GF-D8 (cell line): ENCODE data around the gene SORCS3.

Source experiments
- DNase-seq: peaks from one replicate; lab custom pipeline; 2025; lab: John Stamatoyannopoulos, UW

The SORCS3 gene

DNA sequence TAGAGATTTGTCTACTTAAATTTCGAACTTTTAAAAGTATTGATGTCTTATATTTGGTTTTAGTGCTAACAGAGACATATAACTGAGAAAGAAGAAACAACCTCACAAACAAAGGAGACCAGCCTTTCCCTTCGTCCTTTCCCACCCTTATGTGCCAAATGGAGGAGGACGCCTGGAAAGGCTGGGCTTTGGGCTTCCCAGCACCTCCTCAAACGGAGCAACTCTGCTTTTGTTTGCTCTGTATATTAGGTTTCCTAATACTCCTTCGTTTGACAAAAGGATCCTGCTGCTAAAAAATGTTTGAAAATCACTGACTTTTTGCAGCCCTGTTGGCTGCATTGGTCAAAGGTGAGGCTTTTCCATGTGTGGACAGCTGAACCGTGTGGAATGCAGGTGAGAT is 471.8 kb downstream of the SORCS3 start:
- DNase-seq = no peak

DNA sequence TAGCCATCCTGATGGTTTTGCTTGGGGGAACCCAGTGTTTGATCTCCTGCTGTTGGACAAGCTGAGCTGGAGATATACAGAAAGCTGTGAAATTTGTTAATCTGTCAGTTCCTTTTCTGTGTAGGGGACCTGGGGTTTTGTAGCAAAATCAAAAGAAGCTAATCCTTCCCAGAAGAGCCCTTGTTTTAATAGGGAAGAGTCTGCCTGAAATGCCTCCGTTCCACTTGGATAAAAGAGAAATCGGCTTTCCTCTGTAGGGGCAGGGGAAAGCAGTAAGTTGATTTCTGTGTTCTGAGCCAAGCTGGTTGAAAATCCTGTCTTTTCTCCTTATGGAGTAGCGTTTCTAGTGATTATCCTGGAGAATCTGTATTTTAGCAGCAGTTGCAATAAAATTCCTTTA is 472.6 kb downstream of the SORCS3 start:
- DNase-seq = no peak

DNA sequence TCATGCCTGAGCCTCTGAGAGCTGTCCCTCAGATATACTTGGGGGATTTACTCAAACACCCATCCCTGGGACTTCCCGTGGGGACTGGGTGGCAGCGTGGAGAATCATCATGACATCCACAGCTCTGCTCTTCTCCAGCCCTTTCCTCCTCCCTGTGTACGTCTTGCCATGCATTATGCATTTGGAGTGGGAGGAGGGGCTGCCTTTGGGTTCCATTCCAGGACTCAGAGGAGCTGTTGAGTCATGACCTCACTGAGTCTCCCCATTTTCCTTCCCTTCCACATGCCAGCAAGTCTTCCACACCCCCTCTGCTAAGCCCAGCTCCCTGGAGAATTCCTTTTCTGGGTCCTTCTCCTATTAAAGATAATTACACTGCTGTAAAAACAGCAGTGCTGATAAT is 480.7 kb downstream of the SORCS3 start:
- no peak for DNase-seq

DNA sequence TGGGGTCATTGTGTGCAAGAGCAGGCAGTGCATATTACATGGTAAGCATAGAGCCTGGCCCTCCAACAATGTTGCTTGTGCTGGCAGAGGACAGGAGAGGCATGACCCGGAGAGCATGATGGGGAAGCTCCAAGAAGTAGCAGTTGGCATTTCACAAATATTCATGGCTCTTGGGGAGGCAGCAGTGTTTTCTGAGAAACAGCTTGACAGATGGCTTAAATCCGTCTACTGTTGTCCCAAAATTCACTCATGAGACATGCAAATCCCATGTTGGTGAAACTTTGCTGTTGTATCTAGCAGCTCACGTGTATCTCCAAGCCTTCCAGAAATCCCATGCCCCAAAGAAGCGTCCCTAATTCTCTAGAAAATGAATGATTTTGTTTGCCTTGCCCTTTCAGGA is 487.0 kb downstream of the SORCS3 start:
- no peak for DNase-seq

DNA sequence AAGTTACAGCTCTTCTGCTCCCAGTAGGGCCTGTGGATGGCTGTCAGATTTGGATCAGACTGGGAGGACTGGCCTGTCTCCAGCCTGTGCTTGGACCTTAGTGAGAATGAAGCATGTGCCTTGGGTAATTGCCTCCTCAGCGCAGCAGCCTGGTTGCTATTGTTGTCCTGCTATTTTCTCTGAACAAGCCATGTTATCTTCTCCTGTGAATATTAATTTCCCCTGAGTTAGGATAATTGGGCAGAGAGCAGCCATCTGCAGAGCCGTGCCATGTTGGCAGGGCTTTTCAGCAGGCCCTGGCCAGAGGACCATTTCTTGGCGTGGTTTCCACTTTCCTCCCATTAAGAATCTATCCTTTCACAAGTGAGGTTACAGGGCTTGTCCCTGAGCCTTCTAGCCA is 497.3 kb downstream of the SORCS3 start:
- no peak for DNase-seq

DNA sequence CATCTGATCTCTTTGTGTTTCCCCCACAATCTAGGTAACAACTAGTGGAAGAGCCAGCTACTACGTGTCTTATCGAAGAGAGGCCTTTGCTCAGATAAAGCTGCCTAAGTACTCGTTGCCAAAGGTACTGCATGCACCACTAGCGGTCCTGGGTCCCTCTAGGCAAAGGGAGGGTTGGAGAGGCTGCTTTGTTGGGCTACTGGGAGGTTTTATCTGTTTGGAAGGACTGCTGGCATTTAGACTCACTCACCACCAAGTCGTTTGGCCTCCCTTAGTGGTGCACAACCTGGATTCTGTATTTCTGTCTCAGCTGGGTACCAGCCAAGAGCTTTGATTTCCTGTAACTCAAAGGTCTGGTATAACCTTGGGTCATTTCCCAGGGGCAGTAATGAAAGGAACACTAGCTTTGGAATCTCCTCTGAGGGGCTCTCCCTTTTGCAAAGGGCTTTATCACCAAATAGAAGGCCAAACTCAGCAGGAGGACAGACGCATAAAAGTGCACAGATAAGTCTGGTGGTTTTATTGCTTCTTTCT is 498.3 kb downstream of the SORCS3 start:
- no peak for DNase-seq

DNA sequence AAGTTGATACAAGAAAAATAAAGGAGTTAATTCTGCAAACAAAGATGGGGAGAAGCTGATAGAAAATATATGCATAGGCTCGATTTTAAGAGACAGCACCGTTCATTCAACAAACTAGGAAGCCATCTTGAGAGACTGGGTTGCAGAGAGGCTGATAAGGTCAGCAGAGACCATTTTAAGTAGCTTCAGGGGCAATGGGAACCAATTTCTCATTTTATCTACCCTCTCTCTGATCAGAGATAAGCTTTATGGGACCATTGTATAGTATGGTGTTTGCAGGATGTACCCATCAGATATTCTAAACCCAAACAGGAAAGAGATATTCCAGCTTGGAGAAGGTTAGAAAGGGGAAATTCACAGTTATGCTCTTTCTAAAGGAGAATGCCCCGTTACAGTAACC is 499.5 kb downstream of the SORCS3 start:
- no peak for DNase-seq

DNA sequence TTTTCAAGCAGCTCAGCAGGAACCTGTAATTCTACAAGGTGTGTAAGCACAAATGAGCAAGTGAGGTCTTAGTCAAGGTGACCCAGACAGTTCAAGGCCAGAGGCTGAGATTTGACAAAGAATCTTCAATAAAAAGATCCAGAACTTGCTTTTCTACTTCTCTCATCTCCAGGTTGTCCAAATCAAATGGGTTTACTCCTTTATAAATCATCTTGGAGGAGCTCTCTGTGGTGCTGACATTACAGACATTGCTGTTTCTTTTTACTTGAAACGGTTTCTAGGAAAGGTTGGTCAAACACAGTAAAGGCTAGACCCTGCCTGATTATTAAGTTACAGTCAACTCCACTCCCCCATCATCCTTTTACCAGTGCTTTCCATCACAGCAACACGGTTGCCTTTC is 504.6 kb downstream of the SORCS3 start:
- DNase-seq = no peak

DNA sequence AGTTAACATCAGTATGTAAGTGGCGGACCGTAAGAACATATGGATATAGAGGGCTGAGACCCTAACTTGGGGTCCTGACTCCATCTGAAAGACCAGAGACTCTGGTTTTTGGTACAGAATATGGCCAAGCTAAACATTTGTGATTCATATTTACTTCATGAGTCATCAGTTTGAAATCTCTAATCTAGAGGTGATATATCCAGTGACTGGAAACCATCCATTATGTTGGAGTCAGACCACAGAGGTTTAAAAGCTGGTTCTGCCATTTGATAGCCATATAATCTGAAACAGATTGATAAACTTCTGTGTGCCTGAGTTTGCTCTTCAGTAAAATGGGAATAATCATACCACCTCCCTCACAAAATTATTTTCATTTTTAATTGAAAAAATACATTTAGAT is 505.3 kb downstream of the SORCS3 start:
- DNase-seq = no peak

DNA sequence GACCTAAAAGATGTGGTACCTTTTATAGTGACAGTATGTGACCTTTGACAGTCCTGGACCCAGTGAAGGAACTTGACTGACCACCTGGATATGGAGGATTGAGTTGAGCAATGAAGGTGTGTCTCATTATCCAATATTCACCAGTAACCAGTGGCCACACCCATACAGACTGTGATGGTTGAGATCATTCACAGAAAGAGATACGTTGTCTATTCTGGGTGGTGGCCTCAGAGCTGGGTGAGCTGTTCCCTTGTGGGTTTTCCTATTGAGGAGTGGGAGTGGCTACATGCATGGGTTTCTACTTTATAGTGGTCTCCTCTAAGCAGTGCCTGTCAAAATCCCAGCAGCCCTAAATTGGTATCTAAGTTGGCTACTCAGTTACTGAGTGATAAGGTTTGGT is 507.4 kb downstream of the SORCS3 start:
- DNase-seq = no peak

DNA sequence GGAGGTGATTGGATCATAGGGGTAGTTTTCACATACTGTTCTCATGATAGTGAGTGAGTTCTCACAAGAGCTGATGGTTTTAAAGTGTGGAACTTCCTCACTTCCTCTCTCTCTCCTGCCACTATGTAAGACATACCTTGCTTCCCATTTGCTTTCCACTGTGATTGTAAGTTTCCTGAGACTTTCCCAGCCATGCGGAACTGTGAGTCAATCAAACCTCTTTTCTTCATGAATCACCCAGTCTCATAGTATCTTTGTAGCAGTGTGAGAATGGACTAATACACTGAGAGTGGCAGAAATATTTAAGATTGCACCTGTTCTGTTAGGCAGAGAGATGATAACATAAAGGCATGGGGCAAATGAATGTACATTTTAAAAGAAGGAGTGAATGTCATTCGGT is 507.8 kb downstream of the SORCS3 start:
- DNase-seq = no peak

DNA sequence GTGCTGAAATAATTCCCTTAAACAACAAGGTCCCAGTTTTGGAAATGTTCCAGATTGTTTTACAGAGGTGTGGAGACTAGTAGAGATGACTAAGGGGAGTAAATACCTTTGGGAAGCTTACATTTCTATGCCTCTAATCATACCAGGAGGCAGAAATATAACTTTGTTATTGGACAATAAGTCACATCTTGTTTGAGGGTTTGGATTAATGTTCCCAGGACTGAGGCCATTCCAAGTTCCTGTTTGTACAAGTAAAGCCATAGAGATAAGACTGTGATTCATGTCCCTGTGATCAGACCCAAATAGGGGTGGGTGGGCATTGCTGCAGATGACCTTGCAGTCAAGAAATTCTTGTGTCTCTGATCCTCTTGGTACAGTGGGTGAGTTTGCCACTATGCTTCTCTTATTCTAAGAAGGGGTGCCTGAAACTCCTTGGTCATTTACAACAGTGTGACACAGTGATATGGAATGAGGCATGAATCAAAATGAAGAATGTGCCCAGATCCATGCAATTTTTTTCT is 508.3 kb downstream of the SORCS3 start:
- no peak for DNase-seq

DNA sequence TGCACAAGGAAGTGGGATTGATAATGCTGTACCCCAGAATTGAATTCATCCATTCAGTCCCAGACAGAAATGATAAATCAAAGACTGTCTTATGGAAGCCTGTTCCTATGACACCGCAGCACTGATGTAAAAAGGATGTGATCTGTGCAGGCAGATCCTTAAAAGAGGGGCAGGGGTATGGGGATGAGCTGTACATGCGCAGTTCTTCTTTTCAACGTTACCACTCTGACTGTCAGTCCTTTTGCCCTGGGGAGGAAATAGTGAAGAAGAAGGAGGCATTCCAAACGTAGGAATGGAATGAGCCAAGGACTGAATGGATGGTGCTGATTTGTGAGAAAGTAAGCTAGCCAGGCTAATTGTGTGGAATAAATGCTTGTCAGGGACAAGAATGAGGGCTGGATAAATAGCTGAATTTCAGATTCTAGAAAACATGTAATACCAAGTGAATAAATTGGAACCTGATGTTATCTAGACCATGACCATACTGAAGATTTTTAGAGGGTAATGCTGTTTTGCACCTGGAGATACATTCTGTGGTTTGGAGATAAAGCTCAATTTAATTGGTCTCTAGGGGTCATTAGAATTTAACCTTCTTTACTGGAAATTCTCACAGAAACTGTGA is 509.3 kb downstream of the SORCS3 start:
- DNase-seq = no peak

DNA sequence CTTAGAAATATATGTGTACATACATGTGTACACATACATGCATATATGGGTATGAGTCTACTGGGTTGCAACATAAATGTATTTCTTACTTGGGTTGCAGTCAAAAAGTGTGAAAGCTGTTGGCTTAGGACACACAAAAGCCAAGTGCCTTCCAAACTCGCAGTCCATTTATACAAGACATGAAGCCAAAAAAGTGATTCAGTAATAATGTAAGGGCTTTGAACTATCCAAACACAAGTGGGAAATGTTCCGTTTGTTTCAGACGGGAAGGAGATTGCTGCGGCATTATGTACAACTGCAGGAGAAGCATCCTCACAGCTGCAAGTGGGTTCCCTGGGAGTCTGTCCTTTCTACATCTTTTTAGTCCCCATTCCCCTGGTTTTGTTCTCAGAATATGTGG is 513.6 kb downstream of the SORCS3 start:
- DNase-seq = no peak

DNA sequence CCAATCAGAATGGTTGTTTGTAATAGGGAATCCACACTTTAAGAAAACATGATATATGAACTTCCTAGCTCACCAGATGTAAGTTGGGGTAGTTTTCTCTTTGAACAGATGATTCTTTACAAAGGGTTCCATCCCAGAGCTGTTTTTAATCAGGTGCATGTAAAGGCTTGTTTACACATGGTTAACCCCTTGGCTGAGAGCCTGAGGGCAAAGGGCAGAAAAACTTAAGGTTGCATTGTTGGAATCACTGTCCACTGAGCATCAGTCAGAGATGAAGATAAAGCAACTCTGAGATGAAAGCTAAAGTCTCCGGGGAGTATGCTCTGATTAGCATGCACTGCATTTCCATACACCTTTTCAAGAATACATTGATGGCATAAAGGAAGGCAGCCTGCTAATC is 518.2 kb downstream of the SORCS3 start:
- DNase-seq = no peak

DNA sequence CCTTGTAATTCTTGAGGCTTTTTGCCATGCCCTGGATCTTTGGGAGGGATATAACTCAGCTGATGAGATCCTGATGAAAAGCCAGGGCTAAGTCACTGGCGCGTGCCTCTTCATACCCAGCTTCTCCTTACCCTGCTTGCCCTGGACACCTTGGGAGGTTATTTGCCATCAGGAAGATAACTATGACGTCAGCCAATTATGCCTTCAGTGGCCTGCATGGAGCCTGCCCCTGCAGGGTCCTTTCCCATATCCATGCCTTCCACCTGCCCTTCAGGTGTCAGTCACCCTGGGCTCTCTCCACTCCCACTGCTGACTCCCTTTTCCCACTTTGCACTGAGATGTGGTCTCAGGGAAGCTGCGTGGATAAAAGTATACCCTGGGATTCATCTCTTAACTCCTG is 520.1 kb downstream of the SORCS3 start:
- DNase-seq = no peak

DNA sequence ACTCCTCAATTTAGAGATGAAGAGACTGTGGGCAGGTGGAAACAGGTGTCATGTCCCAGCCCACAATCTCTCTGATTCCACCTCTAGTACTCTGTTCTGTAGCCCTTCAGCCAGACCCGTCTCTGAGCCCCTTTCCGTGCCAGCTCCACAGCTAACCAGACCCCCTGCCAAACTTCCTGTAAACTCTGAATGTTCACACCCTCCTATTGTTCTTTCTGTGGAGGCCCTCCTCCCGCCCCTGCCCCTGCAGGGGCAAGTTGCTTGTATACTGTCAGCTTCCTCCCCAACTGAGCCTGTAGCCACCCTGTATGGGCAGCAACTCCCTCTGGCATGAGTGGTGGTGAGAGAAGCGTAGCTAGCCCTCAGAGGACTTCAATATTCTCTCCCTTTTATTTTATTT is 520.7 kb downstream of the SORCS3 start:
- no peak for DNase-seq

DNA sequence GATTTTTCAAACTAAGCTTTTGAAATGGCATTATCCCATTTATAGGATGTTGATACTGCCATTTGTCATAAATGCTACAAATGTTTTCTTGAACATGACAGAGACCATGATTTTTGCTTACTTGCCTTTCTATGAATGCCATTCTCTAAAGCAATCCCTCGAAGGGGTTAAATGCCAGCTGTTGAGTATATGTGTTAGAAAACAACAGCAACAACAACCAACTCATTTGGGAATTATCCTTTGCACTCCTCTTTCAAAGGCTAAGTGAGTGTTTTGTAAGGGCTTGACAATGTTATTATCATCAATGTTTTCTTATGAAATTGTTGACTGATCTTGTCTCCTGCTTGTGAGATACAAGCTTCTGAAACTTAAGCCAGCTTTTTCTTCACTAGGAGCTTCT is 529.4 kb downstream of the SORCS3 start:
- DNase-seq = no peak

DNA sequence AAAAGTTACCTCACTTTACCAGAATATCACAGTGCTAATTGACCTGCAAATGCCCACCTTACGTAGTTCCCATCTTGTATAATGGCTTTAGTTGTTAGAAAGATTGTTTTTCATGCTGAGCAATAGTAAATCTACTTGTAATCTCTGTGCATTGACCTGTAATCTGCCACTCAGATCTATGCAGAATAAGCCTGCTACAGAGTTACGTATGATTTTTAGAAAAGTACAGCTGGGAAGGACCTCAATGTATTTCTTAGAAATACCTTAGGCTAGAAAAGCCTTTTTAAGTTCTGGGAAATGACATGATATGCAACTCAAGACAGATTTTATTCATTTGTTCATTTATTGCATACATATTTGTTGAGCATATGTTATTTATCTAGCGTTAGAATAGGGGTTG is 530.9 kb downstream of the SORCS3 start:
- DNase-seq = no peak

DNA sequence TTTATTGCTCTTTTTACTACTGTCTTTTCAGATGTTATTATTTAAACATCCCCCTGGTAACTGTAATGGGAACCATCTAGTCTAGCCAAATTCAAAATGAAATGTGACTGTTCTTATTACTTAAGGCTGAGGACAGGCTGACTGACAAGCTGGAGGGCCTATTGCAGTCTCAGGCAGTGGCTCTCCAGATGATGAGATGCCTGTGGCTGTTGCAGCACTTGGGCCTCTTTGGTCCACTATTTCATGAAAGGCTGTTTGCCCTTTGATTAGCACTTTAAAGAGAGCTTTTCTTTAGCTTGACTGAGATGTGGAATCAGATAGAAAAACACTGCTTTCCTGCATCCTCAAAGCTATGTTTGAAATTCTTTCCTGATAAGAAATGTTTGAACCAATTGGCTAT is 540.5 kb downstream of the SORCS3 start:
- no peak for DNase-seq

DNA sequence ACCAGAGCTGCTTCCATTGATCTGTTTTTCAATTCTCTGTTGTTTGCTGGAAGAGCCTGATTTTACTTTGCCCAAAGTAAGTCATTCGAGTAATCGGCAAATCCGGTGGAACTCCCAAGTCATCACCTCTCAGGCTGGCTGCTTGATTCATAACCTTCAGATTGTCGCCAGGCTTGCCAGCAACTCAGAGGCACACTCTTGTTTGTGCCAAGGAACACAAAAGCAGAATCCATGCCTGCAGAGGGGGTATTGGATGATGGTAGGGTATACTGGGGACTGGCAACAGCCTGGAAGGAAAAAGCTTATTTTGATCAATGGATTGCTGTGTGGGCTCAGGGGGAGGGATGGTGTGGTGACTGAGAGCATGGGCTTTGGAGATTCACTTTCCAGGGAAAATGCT is 542.4 kb downstream of the SORCS3 start:
- DNase-seq = no peak

DNA sequence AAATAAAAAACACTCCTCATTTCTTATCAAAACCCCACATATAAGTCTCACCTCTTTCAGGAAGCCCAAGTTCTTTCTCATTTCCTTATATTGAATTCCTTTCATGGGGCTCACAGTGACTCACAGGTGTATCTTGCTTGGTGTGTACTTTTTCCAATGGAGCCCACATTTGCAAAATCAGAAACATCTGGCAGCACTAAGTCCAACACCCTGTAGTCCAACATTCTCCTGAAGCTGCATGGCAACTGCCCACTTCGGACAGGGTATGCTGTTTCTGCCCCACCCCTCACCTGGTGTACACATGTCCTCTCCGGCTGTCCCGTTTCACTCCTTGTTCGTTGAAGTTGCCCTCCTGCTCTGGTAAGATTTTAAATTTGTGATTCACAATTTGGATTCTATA is 544.1 kb downstream of the SORCS3 start:
- DNase-seq = no peak

DNA sequence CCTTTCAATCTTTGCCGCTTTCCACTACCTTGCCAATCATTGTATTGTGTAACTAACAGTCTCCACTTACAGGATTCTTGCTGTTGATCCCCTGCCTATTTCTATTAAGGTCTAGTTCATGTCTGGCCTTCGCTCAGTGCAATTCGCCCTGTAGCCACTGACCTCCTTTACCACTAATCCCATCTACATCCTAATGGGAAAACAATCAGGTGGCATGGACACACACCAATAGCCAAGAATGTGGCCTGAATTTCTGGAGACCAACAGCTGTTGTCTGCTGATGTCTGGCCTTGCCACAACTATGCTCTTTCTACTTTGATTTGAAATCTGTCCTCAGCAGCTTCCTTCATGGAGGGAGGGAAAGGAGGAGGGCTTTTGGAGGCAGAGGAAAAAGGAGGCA is 546.2 kb downstream of the SORCS3 start:
- DNase-seq = no peak

DNA sequence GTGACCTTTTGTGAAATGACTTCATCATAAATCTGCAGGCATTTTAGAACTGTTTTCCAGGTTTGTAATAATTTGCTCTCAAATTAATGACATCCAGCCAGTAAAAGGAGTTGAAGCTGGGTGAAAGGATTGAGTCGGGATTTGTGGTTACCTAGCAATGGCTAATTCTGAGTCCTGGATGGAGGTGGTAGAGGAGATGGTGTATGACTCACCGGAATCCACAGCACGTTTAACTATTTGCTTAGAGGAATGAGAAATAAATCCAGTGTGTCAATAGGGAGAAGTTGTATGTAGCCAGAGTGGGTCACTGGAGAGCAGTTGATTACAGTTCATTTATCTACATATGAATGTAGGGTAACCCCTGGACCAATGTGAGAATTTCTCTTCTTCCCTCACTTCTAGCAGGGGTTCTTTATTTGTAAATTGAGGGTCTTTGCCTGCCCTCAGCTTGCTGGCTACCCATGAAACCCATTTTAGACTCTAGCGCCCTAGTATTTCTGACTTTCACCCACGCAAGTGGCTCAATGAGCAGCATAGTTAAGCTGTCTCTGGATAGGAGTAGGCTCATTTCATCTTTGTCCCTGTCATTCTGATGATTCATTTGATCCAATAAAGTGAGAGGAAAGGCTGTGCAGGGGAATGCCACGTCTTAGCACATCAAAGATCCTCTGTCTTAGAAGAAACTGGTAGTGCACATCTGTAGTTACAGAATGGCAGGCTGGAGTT is 547.8 kb downstream of the SORCS3 start:
- DNase-seq = no peak
